CD4-positive, alpha-beta T cell treated with Interleukin-12 subunit alpha and Interleukin-12 subunit beta, for 1 hour (primary cell): ENCODE measurements around the gene ETV2.
"Not testable (repeated sequence)": the region's sequence is repeated elsewhere in the genome, so short reads cannot be mapped to it uniquely, and the experiment has no call there.

Source experiments
- DNase-seq: peaks from one replicate; pipeline ENCODE4 v3.0.0-alpha.2; 2020

The ETV2 gene

GRCh38 chr19:35628565-35629331 lies 12.8 kb upstream of the ETV2 start, which contains the start of gene RBM42:
Gene RBM42, plus strand, starts transcription at chr19:35629036. Its CDS starts 118 bp downstream, at chr19:35629154.
- peak; percentile 98 for DNase-seq

GRCh38 chr19:35629332-35629633 lies 12.3 kb upstream of the ETV2 start:
- no peak for DNase-seq

GRCh38 chr19:35633727-35634440 lies 7.7 kb upstream of the ETV2 start:
- no peak for DNase-seq

GRCh38 chr19:35636651-35637050 lies 4.9 kb upstream of the ETV2 start:
- DNase-seq = no peak

- no peak for DNase-seq
Observed at GRCh38 chr19:35637165-35637564, 4.4 kb upstream of the ETV2 start.

- DNase-seq = no peak
Observed at GRCh38 chr19:35639321-35639639, 2.3 kb upstream of the ETV2 start.

- no peak for DNase-seq
Observed at GRCh38 chr19:35639863-35640262, 1.7 kb upstream of the ETV2 start.

- no peak for DNase-seq
Observed at GRCh38 chr19:35642312-35642711, 767 bp downstream of the ETV2 start.

GRCh38 chr19:35642798-35643254 lies 1.3 kb downstream of the ETV2 start:
- DNase-seq = no peak

GRCh38 chr19:35643255-35644205 lies 2.0 kb downstream of the ETV2 start:
- DNase-seq = peak; percentile 87

GRCh38 chr19:35644206-35644986 lies 2.9 kb downstream of the ETV2 start:
- DNase-seq = peak; percentile 98

- peak; percentile 77 for DNase-seq
Observed at GRCh38 chr19:35644987-35645679, 3.6 kb downstream of the ETV2 start.

- DNase-seq = no peak
Observed at GRCh38 chr19:35645680-35646511, 4.4 kb downstream of the ETV2 start.

GRCh38 chr19:35648017-35648961 lies 6.7 kb downstream of the ETV2 start, which contains the start of gene COX6B1:
Gene COX6B1, plus strand, starts transcription at chr19:35648323. Its CDS starts 2,921 bp downstream, at chr19:35651244.
- DNase-seq = peak; percentile 95

GRCh38 chr19:35650581-35650980 lies 9.0 kb downstream of the ETV2 start:
- DNase-seq = no peak

- not testable (repeated sequence) for DNase-seq
Observed at GRCh38 chr19:35654828-35655227, 13.3 kb downstream of the ETV2 start.

- no peak for DNase-seq
Observed at GRCh38 chr19:35655600-35655999, 14.1 kb downstream of the ETV2 start.

- no peak for DNase-seq
Observed at GRCh38 chr19:35656700-35657099, 15.2 kb downstream of the ETV2 start.

GRCh38 chr19:35657904-35658700 lies 16.6 kb downstream of the ETV2 start:
- DNase-seq = no peak
